HUES48 (cell line): ENCODE data around the gene AIFM2.
"Not testable (repeated sequence)": the region's sequence is repeated elsewhere in the genome, so short reads cannot be mapped to it uniquely, and the experiment has no call there.

Experiments used
- H3K27ac ChIP-seq: one replicate; pipeline ENCODE4 v1.7.0; 2013; ENCODE audit warnings: low read depth, low read length, inconsistent platforms
- H3K27me3 ChIP-seq: 2 replicates; pipeline ENCODE4 v1.6.1; 2013; ENCODE audit warnings: mild to moderate bottlenecking, low read length; ENCODE audit not compliant: control insufficient read depth, insufficient read depth
- H3K36me3 ChIP-seq: 2 replicates; pipeline ENCODE4 v1.6.1; 2013; ENCODE audit warnings: low read length; ENCODE audit not compliant: control insufficient read depth, insufficient read depth
- H3K4me1 ChIP-seq: 2 replicates; pipeline ENCODE4 v1.6.1; 2013; ENCODE audit warnings: mild to moderate bottlenecking, low read length; ENCODE audit not compliant: control insufficient read depth, insufficient read depth
- H3K4me3 ChIP-seq: 2 replicates; pipeline ENCODE4 v1.5.1; 2013; ENCODE audit warnings: mild to moderate bottlenecking, low read depth, low read length
- H3K9ac ChIP-seq: 2 replicates; pipeline ENCODE4 v1.6.1; 2013; ENCODE audit warnings: mild to moderate bottlenecking, low read depth, low read length, moderate library complexity
- H3K9me3 ChIP-seq: 2 replicates; pipeline ENCODE4 v1.6.1; 2013; ENCODE audit warnings: low read length; ENCODE audit not compliant: control insufficient read depth, insufficient read depth

Gene AIFM2

DNA sequence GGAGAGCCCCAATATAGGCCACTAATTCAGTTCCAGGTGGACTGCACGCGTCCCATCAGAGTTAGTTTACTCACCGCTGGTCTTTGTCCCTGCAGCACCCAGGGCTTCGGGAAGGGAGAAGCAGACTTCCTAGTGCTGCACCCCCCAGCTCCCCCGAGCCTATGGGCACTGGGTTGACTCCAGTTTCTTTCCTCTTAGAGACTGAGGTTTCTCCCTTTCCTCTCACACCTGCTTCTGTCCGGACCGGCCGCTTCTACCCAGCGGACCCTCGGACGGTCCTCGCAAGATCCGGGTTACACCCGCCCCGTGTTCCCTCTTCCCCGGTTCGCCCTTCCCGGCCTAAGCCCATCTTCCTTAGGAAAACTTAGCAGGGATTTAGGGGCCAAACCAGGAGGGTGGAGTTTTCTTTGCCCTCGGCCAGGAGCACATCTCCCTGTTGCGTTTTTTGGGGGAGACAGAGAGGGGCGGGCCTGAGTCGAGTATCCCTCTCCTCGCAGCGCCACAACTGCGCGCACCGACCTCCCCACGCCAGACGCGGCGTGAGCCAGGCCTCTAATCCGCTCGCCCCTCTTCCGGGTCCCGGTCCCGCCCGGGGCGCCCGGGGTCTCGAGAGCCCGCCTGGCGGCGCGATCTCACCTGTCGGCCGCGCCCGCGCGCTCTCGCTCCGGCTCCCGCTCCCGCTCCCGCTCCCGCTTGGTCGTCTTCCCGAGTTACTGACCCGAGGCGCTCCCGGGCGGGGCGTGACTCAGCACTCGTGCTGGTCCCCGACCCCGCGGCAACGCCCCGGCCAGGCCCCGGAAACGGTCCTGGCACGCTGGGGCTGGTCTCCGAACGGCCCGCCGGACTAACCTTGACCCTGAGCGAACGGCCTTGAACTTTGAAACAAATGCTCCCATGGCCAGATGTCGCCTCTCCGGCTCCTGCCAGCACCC, at the start of gene AIFM2:
TSS of gene AIFM2 (minus strand) at position 728 of the 932 bp plus-strand sequence. CDS start 8,741 bp downstream, outside the sequence.
- H3K36me3 ChIP-seq: no peaks in the 10 kb centered on the region
- peak within 1 kb of the TSS; percentile 74 for H3K4me3 ChIP-seq
- peak within 1 kb of the TSS; percentile 77 for H3K9ac ChIP-seq
- peak within 1 kb of the TSS; percentile 59 for H3K27ac ChIP-seq
- H3K4me1 ChIP-seq: peaks cover 4% of the 10 kb centered on the region; the same call in 1 of the 2 replicates
- H3K27me3 ChIP-seq: peaks cover 14% of the 10 kb centered on the region
- H3K9me3 ChIP-seq: no peaks in the 10 kb centered on the region

DNA sequence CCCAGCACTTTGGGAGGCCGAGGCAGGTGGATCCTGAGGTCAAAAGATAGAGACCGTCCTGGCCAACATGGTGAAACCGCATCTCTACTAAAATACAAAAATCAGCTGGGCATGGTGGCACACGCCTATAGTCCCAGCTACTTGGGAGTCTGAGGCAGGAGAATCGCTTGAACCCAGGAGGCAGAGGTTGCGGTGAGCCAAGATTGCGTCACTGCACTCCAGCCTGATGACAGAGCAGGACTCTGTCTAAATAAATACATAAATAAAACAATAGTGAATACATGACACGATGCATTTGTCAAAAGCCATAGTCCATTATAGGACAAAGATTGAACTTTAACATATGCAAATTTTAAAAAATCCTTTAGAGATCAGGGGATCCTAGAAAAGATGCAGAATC, 46.6 kb upstream of the AIFM2 start:
- not testable (repeated sequence) for H3K36me3 ChIP-seq, H3K9ac ChIP-seq, H3K9me3 ChIP-seq, H3K27me3 ChIP-seq, H3K27ac ChIP-seq, H3K4me3 ChIP-seq, H3K4me1 ChIP-seq

DNA sequence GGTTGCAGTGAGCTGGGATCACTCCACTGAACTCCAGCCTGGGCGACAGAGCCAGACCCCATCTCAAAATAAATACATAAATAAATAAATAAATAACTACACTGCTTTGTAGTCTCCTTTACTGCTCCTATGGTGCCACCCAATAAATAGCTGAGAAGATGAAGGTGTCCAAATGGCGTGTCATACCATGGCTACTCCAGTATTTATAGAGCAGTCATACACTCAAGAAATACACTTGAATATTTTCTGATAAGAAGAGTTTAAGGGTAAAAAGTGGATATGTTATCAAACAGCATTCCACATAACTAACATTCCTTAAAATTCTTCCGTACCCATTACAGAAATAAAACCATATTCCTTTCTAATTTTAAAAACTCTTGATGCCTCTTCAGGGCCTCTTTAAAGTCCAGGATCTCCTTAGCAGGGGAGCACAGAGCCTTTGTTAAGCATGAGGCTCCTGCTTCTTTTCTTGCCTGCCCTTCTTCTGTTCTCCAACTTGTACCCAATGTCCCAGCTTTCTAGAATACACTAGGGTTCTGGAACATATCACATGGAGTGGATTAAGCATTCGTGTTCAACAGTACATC, 45.6 kb upstream of the AIFM2 start:
- Histone ChIP-seq H3K4me1 (no peaks in the 10 kb centered on the region), H3K9me3 (0 out of 2 replicates have a peak, but pooled peaks cover 5% of the 10 kb centered on the region), H3K27me3 (no peaks in the 10 kb centered on the region), H3K4me3 (no peak overlapping the region), H3K36me3 (no peaks in the 10 kb centered on the region), H3K9ac (no peak overlapping the region), H3K27ac (no peak overlapping the region)

DNA sequence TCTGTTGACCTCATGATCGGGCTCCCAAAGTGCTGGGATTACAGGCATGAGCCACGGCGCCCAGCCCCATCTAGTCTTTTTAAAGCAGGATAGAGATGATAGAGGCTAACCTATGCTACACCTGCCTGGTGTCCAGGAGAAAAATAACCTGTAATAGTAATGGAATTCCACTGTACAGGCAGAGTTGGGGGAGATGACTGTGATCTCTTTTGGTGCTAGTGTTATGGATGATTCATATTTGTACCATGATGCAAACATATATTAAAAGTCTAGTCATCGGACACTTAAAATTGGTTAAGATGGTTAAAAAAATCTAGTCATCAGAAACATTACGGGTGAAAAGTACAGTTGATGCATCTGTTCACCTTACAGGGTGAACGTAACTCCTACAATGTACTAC, 43.8 kb upstream of the AIFM2 start:
- Histone ChIP-seq H3K27ac (no peak overlapping the region), H3K36me3 (no peaks in the 10 kb centered on the region), H3K27me3 (no peaks in the 10 kb centered on the region), H3K4me3 (no peak overlapping the region), H3K9me3 (0 out of 2 replicates have a peak, but pooled peaks cover 5% of the 10 kb centered on the region), H3K9ac (no peak overlapping the region), H3K4me1 (no peaks in the 10 kb centered on the region)

DNA sequence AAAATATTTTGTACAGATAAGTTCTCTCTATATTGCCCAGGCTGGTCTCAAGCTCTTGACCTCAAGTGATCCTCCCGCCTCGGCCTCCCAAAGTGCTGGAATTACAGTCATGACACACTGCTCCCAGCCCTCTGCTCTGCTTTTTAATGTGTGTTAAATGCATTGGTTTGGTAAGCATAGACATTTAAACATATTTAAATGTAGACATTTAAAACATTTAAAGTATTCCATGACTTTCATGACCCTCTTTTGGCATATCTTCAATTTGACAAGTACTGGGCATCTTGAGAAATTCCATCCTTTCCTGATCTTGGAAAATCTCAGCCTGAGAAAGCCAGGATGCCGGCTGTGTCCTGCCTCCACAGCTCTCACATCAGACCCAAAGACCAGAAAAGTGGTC, 42.9 kb upstream of the AIFM2 start:
- Histone ChIP-seq H3K9me3 (0 out of 2 replicates have a peak, but pooled peaks cover 5% of the 10 kb centered on the region), H3K36me3 (no peaks in the 10 kb centered on the region), H3K27ac (no peak overlapping the region), H3K27me3 (no peaks in the 10 kb centered on the region), H3K9ac (no peak overlapping the region), H3K4me1 (no peaks in the 10 kb centered on the region), H3K4me3 (no peak overlapping the region)

DNA sequence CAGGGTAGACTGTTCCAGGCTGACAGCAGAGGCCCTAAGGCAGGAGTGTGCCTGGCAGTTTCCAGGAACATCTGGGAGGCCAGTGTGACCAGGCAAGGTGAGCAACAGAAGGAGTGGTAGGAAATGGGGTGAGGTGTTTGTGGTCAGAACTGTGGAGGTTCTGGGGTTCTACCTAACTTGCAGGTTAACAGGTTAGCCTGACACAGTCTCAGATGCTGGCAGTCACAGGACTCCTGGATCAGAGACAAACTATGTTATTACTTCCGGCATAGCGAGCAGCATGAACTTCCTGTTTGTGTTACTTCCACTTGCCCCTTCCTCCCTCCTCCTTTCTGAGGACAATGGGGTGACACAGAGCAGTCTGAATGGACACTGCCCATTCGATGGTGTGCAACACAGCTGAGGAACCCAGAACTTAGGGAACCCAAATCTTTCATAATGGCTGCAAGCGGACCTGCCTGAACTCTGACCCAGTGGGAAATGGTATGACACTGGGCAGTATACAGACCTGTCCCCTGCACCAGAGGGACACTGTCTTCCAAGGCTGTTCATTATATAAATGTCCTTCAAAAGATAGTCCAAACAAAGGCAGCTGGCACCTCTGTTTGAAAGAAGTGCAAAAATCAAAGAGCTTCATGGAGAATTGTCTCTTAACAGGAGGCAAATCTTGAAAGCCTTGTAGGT, 41.6 kb upstream of the AIFM2 start:
- Histone ChIP-seq H3K36me3 (no peaks in the 10 kb centered on the region), H3K4me3 (no peak overlapping the region), H3K27me3 (no peaks in the 10 kb centered on the region), H3K4me1 (0 out of 2 replicates have a peak, but pooled peaks cover 2% of the 10 kb centered on the region), H3K9ac (no peak overlapping the region), H3K27ac (no peak overlapping the region), H3K9me3 (no peaks in the 10 kb centered on the region)

DNA sequence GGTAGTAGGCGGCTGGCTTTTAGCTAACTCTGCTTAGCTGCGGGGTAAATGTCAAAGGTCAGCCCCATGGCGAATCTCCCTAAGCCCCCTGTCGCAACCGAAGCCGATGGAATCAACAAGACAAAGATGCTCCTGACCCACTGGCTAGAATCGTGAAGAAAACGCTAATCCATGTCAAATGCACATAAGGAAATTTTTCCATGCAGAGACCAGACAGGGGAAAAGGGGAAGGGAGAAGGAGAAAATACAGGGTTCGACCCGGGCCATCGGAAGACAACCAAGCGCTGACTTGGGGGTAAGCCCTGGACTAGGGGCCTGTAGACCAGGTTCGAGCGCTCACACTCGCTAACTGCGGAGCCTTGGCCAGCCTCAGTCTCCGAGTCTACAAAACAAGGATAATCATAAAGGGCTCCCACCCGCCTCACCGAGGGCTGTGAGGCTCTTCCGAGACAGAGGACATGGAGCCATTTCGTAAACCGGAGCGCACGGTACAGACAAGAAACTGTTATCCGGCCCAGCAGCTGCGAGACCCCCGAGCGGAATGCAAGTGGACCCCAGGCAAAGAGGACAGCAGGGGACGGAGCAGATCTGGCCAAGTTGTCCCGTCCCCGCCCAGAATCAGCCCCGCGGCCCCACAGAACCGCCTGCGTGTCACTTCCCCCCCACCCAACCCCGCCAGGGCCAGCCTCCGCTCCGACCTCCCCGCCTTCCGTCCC, 37.2 kb upstream of the AIFM2 start:
- peaks cover 19% of the 10 kb centered on the region for H3K36me3 ChIP-seq

DNA sequence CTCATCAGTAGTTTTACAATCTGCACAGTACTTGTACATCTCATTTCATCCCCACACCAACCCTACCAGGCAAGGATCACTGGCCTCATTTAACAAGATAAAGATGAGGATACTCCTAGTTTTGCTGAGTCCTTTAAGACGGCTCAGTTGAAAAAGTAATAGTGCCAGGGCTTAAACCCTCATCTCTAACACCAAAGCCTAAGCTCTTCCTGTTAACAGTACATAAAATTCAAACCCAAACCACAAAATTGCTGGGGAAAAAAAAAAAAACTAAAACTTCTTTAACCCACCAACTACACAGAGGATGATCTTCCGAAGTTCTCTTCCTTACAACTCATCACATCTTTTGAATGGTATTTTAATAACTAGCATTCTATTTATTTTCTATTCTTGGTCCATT, 36.4 kb upstream of the AIFM2 start:
- Histone ChIP-seq H3K4me1 (peaks cover 7% of the 10 kb centered on the region; the same call in 1 of the 2 replicates), H3K27ac (no peak overlapping the region), H3K36me3 (peaks cover 25% of the 10 kb centered on the region), H3K4me3 (peak overlapping the region; percentile 92), H3K9me3 (no peaks in the 10 kb centered on the region), H3K9ac (no peak overlapping the region), H3K27me3 (no peaks in the 10 kb centered on the region)

More for the DNA sequence above, 37.2 kb upstream of the AIFM2 start:
- Histone ChIP-seq H3K9ac (peak overlapping the region; percentile 78), H3K4me3 (peak overlapping the region; percentile 92), H3K9me3 (no peaks in the 10 kb centered on the region), H3K27ac (peak overlapping the region; percentile 85), H3K27me3 (no peaks in the 10 kb centered on the region), H3K4me1 (peaks cover 7% of the 10 kb centered on the region; the same call in 1 of the 2 replicates)

DNA sequence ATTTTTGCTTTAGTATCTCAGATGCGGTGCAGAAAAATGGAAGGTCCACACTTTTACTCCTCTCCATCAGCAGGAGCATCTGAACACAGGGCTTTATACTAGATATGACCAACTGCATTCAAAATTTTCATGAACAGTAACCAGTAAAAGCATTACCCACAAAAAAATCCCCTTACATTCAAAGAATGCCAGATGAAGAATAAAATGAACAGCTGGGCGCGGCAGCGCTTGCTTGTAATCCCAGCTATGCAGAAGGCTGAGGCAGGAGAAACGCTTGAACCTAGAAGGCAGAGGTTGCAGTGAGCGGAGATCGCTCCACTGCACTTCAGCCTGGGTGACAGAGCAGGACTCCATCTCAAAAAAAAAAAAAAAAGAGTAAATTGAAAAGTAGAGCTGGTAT, 34.6 kb upstream of the AIFM2 start:
- H3K4me3 ChIP-seq: no peak overlapping the region
- no peak overlapping the region for H3K27ac ChIP-seq
- peaks cover 14% of the 10 kb centered on the region; the same call in 1 of the 2 replicates for H3K4me1 ChIP-seq

DNA sequence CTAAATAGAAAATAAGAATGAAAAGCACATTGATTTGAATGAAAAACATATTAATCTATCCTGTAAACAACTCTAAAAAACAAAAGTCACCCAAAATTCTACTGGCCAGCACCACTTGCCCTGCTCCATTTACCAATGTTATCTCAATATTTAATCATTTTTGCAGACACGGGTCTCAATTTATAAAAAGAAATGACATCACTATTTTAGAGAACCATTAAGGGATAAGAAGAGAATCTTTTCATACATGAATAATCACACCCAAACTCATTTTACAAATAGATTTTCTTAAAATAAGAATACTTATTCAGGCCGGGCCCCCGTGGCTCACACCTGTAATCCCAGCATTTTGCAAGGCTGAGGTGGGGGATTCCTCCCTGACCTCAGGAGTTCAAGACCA, 33.8 kb upstream of the AIFM2 start:
- Histone ChIP-seq H3K27ac (no peak overlapping the region), H3K9ac (no peak overlapping the region), H3K4me3 (no peak overlapping the region), H3K27me3 (no peaks in the 10 kb centered on the region), H3K4me1 (peaks cover 14% of the 10 kb centered on the region; the same call in 1 of the 2 replicates), H3K36me3 (peaks cover 33% of the 10 kb centered on the region), H3K9me3 (no peaks in the 10 kb centered on the region)

More for the DNA sequence above, 34.6 kb upstream of the AIFM2 start:
- H3K9me3 ChIP-seq: no peaks in the 10 kb centered on the region
- no peak overlapping the region for H3K9ac ChIP-seq
- peaks cover 25% of the 10 kb centered on the region for H3K36me3 ChIP-seq
- H3K27me3 ChIP-seq: no peaks in the 10 kb centered on the region
